Measurements from ENCODE around the gene FSTL4.

- TF ChIP-seq CTCF (IDR thresholded peaks at IDR 0.05; ENCODE audit: low read length), result no peak
- no peak for TF ChIP-seq EZH2 (IDR thresholded peaks at IDR 0.05; ENCODE audit: borderline replicate concordance, low read length)
Observed at GRCh38 chr5:133554279-133554678, 58.1 kb downstream of the FSTL4 start.
